Measurements from ENCODE around the gene ZNF438.

Gene ZNF438

GRCh38 chr10:30842185-30842584 lies 189.5 kb downstream of the ZNF438 start:
- no peak for DNase-seq

GRCh38 chr10:30840395-30841050 lies 191.1 kb downstream of the ZNF438 start:
- no peak for DNase-seq

GRCh38 chr10:30839652-30840051 lies 192.0 kb downstream of the ZNF438 start:
- DNase-seq = no peak

- no peak for DNase-seq
Measured at GRCh38 chr10:30836406-30836805, 195.3 kb downstream of the ZNF438 start.

GRCh38 chr10:30835146-30835545 lies 196.5 kb downstream of the ZNF438 start:
- DNase-seq = no peak

GRCh38 chr10:30834651-30835050 lies 197.0 kb downstream of the ZNF438 start:
- no peak for DNase-seq

GRCh38 chr10:30834153-30834552 lies 197.5 kb downstream of the ZNF438 start:
- DNase-seq = no peak

- no peak for DNase-seq
Measured at GRCh38 chr10:30833628-30833970, 198.1 kb downstream of the ZNF438 start.

- no peak for DNase-seq
Measured at GRCh38 chr10:30832749-30833627, 198.7 kb downstream of the ZNF438 start.

GRCh38 chr10:30832001-30832748 lies 199.5 kb downstream of the ZNF438 start:
- no peak for DNase-seq

GRCh38 chr10:30831426-30831825 lies 200.2 kb downstream of the ZNF438 start:
- no peak for DNase-seq

GRCh38 chr10:30830315-30831230 lies 201.1 kb downstream of the ZNF438 start:
- DNase-seq = no peak

- DNase-seq = no peak
Measured at GRCh38 chr10:30829901-30830300, 201.8 kb downstream of the ZNF438 start.

GRCh38 chr10:30828680-30829079 lies 203.0 kb downstream of the ZNF438 start:
- no peak for DNase-seq

- no peak for DNase-seq
Measured at GRCh38 chr10:30828164-30828563, 203.5 kb downstream of the ZNF438 start.

- DNase-seq = no peak
Measured at GRCh38 chr10:30827531-30828120, 204.0 kb downstream of the ZNF438 start.

GRCh38 chr10:30826679-30827078 lies 205.0 kb downstream of the ZNF438 start:
- no peak for DNase-seq

- DNase-seq = no peak
Measured at GRCh38 chr10:30825495-30825894, 206.2 kb downstream of the ZNF438 start.

- DNase-seq = no peak
Measured at GRCh38 chr10:30825022-30825421, 206.6 kb downstream of the ZNF438 start.

GRCh38 chr10:30823651-30824050 lies 208.0 kb downstream of the ZNF438 start:
- no peak for DNase-seq

GRCh38 chr10:30822693-30823465 lies 208.8 kb downstream of the ZNF438 start:
- no peak for DNase-seq

Data from central memory CD4-positive, alpha-beta T cell (primary cell).